D721Med (cell line): Measurements from ENCODE around the gene UBR1.

Source experiments
- DNase-seq: peaks from one replicate; pipeline ENCODE4 v3.0.0; 2011; ENCODE audit warnings: low spot score; ENCODE audit not compliant: insufficient read length
- FAIRE-seq: peaks from 2 replicates; lab custom pipeline; 2011; peaks lifted over from hg19 to GRCh38; lab: Jason Lieb, UNC
- CTCF ChIP-seq: IDR thresholded peaks from 2 replicates; pipeline ENCODE4 v1.5.1; 2012; ENCODE audit warnings: mild to moderate bottlenecking, control low read depth; ENCODE audit not compliant: insufficient read depth; ENCODE audit errors: missing control alignments

UBR1 gene

GRCh38 chr15:43105778-43106485, at the start of gene UBR1:
Gene UBR1, minus strand, starts transcription at chr15:43106038. Its CDS starts 16 bp downstream, at chr15:43106022.
- no peak for FAIRE-seq
- peak; percentile 34 for DNase-seq

GRCh38 chr15:43153269-43153668, 47.4 kb upstream of the UBR1 start:
- no peak for TF ChIP-seq CTCF
- DNase-seq, result no peak
- FAIRE-seq, result no peak

More at GRCh38 chr15:43105778-43106485, at the start of gene UBR1:
- TF ChIP-seq CTCF, result no peak

- no peak for TF ChIP-seq CTCF
- no peak for DNase-seq
- no peak for FAIRE-seq
Measured at GRCh38 chr15:43151688-43152087, 45.9 kb upstream of the UBR1 start.

- TF ChIP-seq CTCF, result no peak
- FAIRE-seq, result no peak
- no peak for DNase-seq
Measured at GRCh38 chr15:43150191-43150929, 44.5 kb upstream of the UBR1 start.

- no peak for TF ChIP-seq CTCF
- DNase-seq, result no peak
- no peak for FAIRE-seq
Measured at GRCh38 chr15:43146184-43146583, 40.3 kb upstream of the UBR1 start.

- TF ChIP-seq CTCF, result no peak
- DNase-seq (no peak), FAIRE-seq (no peak)
Measured at GRCh38 chr15:43144512-43144911, 38.7 kb upstream of the UBR1 start.
